HepG2 (cell line): ENCODE results near the gene ZNF628. TPM values are rescaled to one million over a fixed set of nuclear protein-coding genes. Genes with fewer than 3 reads are reported as not detected.
A peak's percentile ranks its signal among the peaks of the same experiment; 100 is the strongest.

Experiments
- MAFF ChIP-seq: IDR thresholded peaks from 2 replicates; pipeline ENCODE4 v1.6.1; 2011; ENCODE audit warnings: low read depth, low read length, improper control_type of control experiment
- MXD1 ChIP-seq: sonication (generic); formaldehyde crosslinking; IDR thresholded peaks from 2 replicates; pipeline ENCODE4 v1.4.0; 2020; ENCODE audit warnings: mild to moderate bottlenecking, missing genetic modification reagents
- NR0B2 ChIP-seq: sonication (generic); formaldehyde crosslinking; IDR thresholded peaks from 2 replicates; pipeline ENCODE4 v1.4.0; 2020; ENCODE audit warnings: mild to moderate bottlenecking, missing genetic modification reagents
- PBX2 ChIP-seq: IDR thresholded peaks from 2 replicates; pipeline ENCODE4 v1.6.1; 2016; ENCODE audit warnings: control low read depth
- RFX3 ChIP-seq: IDR thresholded peaks from 2 replicates; pipeline ENCODE4 v1.6.1; 2016; ENCODE audit warnings: missing biosample characterization, missing genetic modification reagents
- RFX5 ChIP-seq: IDR thresholded peaks from 2 replicates; pipeline ENCODE4 v1.6.1; 2011; ENCODE audit warnings: low read depth, low read length, improper control_type of control experiment
- ZBTB4 ChIP-seq: sonication (generic); formaldehyde crosslinking; IDR thresholded peaks from 2 replicates; pipeline ENCODE4 v1.4.0; 2020; ENCODE audit warnings: missing genetic modification reagents, mild to moderate bottlenecking, borderline replicate concordance
- ZBTB49 ChIP-seq: sonication (generic); formaldehyde crosslinking; IDR thresholded peaks from 2 replicates; pipeline ENCODE4 v1.4.0; 2020; ENCODE audit warnings: missing genetic modification reagents, borderline replicate concordance
- ZNF276 ChIP-seq: sonication (generic); formaldehyde crosslinking; IDR thresholded peaks from 2 replicates; pipeline ENCODE4 v1.4.0; 2020; ENCODE audit warnings: mild to moderate bottlenecking, low read depth, missing genetic modification reagents
- ZNF343 ChIP-seq: sonication (generic); formaldehyde crosslinking; IDR thresholded peaks from 2 replicates; pipeline ENCODE4 v1.4.0; 2020; ENCODE audit warnings: mild to moderate bottlenecking, missing genetic modification reagents
- ZNF44 ChIP-seq: sonication (generic); formaldehyde crosslinking; IDR thresholded peaks from 2 replicates; pipeline ENCODE4 v1.5.1; 2020; ENCODE audit warnings: mild to moderate bottlenecking, missing genetic modification reagents
- ZNF512B ChIP-seq: sonication (generic); formaldehyde crosslinking; IDR thresholded peaks from 2 replicates; pipeline ENCODE4 v1.5.1; 2020; ENCODE audit warnings: missing genetic modification reagents, mild to moderate bottlenecking, borderline replicate concordance
- ZNF740 ChIP-seq: sonication (generic); formaldehyde crosslinking; IDR thresholded peaks from 2 replicates; pipeline ENCODE4 v1.4.0; 2020; ENCODE audit warnings: missing genetic modification reagents
- ZNF746 ChIP-seq: sonication (generic); formaldehyde crosslinking; IDR thresholded peaks from 2 replicates; pipeline ENCODE4 v1.8.0; 2022; ENCODE audit warnings: mild to moderate bottlenecking, missing genetic modification reagents
- ZNF768 ChIP-seq: sonication (generic); formaldehyde crosslinking; IDR thresholded peaks from 2 replicates; pipeline ENCODE4 v1.4.0; 2020; ENCODE audit warnings: missing genetic modification reagents
- ZNF879 ChIP-seq: sonication (generic); formaldehyde crosslinking; IDR thresholded peaks from 2 replicates; pipeline ENCODE4 v1.8.1; 2023; ENCODE audit warnings: missing genetic modification reagents
- ZSCAN20 ChIP-seq: sonication (generic); formaldehyde crosslinking; IDR thresholded peaks from 2 replicates; pipeline ENCODE4 v1.4.0; 2020; ENCODE audit warnings: missing genetic modification reagents, mild to moderate bottlenecking, borderline replicate concordance
- polyA plus RNA-seq, 8 experiments: library from polyadenylated mRNA; depleted of rRNA in 3 of 8; stranded (reverse) in 7 of 8; unstranded in 1 of 8; fragments of >200 nt; fragmentation: Illumina TruSeq in 4 of 8; extraction: Trizol in 4 of 8; gene quantifications; 2 replicates each; pipeline versions ENCODE4 v1.2.1 to v1.2.3, GENCODE V29; 2011 to 2016; ENCODE audit warnings: low read depth in 4 of 8, missing spikeins in 1 of 8, mixed read lengths in 1 of 8; ENCODE audit not compliant: insufficient read depth in 1 of 8
- total RNA-seq, 5 experiments: library from RNA; depleted of rRNA; stranded (reverse); fragments of >200 nt; fragmentation: Illumina TruSeq; extraction: Trizol; gene quantifications; 2 replicates each; pipeline ENCODE4 v1.2.3, GENCODE V29; 2016; ENCODE audit warnings: low read depth in 1 of 5

Gene ZNF628
- total and polyA plus RNA-seq, 2 of the 13 experiments (the other 11 are each of a cell fraction or from before 2014, with no cell fraction given) = 0.54 to 1.2 TPM

- TF ChIP-seq ZNF740 = no peak
- no peak for TF ChIP-seq ZNF44
- no peak for TF ChIP-seq ZNF512B (CRISPR knock-in tag)
- no peak for TF ChIP-seq ZSCAN20 (CRISPR knock-in tag)
- TF ChIP-seq ZNF768 (CRISPR knock-in tag) = peak; percentile 20; the same call in 1 of the 2 replicates
- no peak for TF ChIP-seq MXD1 (CRISPR knock-in tag)
- TF ChIP-seq ZBTB49 = no peak
- TF ChIP-seq ZNF343 (CRISPR knock-in tag) = no peak
- TF ChIP-seq ZNF879 (CRISPR knock-in tag) = no peak
- no peak for TF ChIP-seq NR0B2 (CRISPR knock-in tag)
- no peak for TF ChIP-seq MAFF
- TF ChIP-seq ZNF746 (CRISPR knock-in tag) = peak; percentile 52; the same call in 1 of the 2 replicates
- no peak for TF ChIP-seq PBX2
- no peak for TF ChIP-seq ZBTB4
- no peak for TF ChIP-seq ZNF276 (CRISPR knock-in tag)
- TF ChIP-seq RFX3 = no peak
- TF ChIP-seq RFX5 = no peak
These were observed 39.0 kb upstream of the ZNF628 start (continued) for GRCh38 chr19:55437410-55437809.
